Amniotic stem cell (primary cell): ENCODE measurements around the gene CCDC93.
"Not testable (repeated sequence)": the region's sequence is repeated elsewhere in the genome, so short reads cannot be mapped to it uniquely, and the experiment has no call there.

Source experiments
- DNase-seq: peaks from one replicate; lab custom pipeline; 2025; lab: John Stamatoyannopoulos, UW

CCDC93 gene

DNA sequence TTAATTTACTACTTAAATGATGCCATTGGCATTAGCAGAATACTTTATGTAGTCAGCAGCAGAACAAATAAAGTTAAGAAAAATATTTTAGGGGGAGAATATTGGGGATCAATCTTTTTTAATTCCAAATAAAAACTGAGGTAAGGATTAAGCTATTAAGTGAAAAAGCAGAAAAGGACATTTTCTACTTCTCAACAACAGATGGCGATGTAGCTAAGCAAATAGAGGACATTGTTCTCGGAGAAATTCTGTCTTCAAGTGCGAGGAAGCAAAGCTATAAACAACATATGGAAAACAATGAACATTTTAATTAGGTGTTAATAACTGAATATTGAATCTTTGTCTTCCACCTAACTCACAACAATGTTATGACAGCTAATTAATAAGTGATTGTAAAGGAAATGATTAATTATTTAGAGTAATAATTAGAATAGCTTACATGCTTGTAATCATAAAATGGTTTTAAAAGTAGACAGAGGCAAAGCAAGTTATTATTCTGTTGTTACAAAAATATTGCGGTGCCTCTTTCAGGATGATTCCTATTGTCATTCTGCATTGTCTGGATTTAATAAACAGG lies 32.9 kb upstream of the CCDC93 start:
- DNase-seq: peak; percentile 29

DNA sequence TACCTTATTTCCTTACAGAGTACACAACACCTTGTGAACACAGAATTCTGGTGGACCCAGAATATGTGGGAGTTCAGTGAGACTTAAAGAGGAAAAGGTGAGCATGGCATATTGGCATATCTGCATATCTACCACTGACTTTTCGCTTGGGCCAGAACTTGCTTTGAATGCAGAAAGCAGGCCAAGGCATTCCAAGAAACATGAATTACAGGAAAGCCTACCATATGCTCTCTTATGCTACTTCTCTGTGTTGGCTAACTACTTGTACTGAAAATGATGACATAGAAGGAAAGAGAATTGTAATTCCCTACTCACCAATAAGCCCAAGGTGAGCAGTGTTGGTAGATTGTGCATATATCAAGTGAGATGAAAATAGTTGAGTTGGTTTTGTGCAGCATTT lies 31.4 kb upstream of the CCDC93 start:
- no peak for DNase-seq

DNA sequence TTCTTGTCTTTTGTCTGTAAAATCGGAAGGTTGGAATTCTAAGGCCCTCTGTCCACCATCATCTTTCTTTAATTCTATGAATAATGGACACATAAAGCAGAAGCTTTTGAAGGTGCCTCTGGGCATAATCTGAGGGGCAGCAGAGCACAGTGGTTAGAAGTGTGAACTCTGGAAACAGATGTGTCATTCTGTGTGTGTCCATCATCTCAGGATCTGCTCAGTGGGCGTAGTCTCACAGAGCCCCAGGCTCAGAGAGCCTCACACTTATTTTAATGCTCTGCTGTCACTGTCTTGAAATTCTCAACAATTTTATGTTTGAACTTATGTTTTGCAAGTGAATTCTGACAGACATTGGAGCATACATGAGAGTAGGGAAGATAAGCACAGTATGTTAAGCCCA lies 31.0 kb upstream of the CCDC93 start:
- no peak for DNase-seq

DNA sequence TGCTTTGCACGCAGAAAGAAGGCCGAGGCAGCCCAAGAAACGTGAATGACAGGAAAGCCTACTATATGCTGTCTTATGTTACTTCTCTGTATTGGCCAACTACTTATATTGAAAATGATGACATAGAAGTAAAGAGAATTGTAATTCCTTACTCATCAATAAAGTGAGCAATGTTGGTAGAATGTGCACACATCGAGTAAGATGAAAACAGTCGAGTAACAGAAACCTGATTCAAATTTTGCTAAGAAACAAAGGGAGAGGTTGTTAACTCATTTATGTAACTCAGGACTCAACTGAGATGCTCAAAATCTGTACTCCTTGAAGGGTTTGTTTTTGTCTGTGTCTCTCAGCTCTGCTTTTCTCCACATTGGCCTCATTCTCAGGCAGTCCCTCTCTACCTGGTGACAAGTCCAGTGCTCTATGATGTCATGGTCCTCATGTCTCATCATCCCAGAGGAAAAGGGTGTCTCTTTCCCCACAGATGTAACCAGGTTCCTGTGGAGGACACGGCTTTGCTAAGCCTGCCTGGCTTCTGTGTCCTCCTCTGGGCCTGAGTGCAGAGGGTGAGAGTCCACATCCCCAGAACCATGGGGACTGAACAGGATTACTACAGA lies 30.3 kb upstream of the CCDC93 start:
- no peak for DNase-seq

DNA sequence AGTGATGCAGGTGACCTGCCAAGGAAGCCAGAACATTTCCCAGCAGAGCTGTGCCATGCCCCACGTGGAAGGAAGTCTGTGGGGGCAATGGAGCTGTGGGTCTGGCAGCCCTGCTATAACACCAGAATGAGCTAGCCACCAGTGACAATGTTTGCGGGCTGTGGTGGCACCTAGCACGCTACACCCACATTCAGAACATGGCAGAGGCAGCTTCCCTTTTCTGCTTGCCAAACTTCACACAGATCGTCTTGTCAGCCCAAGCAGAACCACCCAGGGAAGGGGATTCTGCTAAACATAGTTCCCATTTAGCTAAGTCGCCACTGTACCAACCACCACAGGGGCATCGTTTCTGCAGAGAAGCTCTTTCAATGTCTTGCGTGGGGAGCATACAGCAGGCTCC lies 27.0 kb upstream of the CCDC93 start:
- no peak for DNase-seq

DNA sequence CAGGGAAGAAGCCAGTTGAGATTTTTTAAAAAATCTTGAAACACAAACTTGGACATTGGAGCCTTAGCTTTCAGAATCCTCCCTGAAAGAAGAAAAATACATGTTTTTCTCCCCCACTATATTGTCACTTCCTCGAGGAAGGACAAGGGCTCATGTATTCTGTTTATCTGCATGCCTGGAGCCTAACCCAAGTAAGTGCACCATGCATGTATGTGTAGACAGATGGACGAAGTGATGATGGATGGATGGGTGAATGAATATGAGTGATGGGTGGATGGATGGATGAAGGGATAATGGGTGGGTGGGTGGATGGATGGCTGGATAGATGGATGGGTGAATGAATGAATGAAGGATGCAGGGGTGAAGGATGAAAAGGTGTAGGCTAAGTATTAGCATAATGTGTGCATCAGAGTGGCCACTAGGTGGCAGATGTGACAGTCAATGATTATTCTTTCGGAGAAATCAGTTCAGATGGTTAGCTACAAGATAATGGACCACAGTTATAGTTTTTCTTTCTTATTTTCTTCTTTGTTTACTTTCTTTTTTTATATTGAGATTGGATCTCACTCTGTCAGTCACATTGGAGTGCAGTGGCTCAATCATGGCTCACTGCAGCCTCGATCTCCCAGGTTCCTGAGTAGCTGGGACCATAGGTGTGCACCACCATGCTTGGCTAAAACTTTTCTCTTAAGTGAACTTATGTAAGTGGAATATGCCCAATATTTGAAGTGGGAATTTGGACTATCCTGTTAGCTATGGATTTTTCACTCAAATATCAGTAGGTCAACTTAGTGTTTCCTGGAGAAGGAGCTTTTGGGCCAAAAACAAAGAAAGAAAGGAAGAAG lies 18.5 kb upstream of the CCDC93 start:
- peak; percentile 31 for DNase-seq

DNA sequence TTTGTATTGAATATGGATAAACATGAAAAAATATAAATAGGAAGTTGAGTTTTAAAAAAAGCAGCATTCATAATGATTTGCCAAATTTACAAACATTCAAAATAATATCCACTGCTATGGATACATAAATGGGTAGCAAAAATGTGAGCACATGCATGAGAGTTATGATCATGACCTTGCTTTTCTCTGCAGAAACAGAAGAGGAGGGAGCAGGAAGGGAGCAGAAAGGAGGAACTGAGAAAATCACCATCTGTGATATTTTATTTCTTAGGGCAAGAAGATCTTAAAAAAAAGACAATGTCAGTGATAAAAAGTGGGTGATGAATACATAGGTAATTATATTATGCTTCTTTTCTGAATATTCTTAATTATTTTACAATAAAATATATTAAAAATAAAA lies 17.7 kb upstream of the CCDC93 start:
- DNase-seq: no peak

DNA sequence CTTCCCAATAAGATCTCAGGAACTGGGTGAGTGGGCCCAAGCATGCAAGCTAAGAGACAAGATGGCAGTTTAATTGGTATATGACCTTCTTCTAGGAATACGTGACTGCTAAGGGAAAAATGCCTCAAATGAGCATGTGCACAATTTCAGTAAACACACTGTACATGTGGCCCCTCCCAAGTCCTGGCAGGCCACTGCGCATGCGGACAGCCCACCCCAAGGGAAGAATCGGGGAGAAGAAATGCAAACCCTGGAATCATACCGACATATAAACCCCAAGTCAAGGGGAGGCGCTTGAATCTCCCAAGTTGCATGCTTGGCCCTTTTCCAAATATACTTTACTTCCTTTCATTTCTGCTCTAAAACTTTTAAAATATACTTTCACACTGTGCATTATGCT lies 15.2 kb upstream of the CCDC93 start:
- no peak for DNase-seq

DNA sequence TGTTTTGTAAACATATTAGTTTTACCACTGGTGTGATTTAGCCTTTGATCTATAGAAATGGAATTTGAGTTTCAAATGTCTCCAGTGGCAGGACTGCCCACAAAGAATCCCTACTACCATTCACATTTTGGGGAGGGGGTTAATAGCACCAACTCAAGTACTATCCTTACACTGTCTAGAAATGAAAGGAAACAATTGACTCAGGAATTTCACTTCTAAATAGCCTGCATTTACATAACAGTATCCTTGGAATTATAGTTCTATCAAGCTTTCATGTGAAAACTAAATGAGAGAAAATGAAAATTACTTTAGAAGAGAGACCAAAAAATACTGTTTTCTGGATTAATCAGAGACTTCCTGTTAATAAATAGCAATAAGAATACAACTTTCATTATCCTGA lies 7.5 kb upstream of the CCDC93 start:
- no peak for DNase-seq

DNA sequence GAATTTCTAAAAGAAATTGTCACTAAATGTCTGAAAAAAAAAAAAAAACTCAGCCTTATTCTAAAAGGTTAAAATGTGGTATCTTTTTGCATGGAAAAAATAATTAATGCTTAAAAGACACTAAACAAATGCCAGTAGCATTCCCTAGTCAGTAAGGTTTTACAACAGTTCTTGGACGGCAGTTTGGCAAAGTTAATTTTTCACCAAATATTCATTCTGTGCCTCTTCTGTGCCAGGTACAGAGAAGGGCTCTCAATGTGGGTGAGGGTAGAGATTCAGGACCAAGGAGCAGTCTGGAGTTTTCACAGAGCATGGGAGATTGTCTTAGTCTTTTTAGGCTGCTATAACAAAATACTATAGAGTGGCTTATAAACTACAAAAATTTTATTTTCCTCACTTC lies 6.0 kb upstream of the CCDC93 start:
- no peak for DNase-seq

DNA sequence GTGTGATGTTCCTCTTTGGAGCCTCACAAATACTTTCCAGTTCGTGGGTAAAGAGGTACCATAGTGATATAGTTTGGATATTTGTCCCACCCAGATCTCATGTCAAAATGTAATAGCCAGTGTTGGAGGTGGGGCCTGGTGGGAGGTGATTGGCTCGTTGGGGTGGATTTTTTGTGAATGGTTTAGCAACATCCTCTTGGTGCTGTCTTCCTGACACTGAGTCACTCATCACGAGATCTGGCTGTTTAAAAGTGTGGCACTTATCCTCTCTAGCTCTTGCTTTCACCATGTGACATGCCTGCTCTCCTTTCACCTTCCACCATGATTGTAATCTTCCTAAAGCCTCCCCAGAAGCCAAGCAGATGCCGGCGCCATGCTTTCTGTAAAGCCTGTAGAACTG lies 3.0 kb upstream of the CCDC93 start:
- DNase-seq: no peak

DNA sequence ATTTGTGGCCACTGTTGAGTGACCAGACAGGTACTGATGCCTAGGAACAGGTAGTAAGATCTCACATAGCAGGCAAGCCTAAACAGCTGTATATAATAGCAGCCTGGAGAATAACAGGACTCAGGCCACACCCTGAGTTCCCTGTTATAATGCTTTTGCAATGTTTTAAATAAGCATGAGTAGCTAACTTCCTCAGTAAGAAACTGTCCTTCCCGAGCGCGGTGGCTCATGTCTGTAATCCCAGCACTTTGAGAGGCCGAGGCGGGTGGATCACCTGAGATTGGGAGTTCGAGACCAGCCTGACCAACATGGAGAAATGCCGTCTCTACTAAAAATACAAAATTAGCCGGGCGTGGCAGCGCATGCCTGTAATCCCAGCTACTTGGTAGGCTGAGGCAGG lies 1.9 kb upstream of the CCDC93 start:
- DNase-seq: not testable (repeated sequence)

DNA sequence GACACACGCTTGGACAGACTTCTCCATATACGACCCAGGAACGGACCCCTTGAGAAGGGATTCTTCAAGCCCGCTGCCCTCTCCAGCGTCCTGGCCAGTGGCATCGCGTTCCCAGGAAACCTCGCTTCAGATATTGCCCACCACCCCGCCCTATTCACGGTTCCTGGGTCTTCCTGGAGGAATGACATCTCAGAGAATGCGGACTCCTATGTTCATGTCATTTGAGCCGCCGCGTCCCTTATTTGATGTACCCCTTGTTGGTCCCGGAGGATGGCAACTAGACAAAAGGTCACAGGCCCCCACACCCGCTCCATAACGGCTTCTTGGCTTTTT lies 588 bp upstream of the CCDC93 start:
- DNase-seq: no peak

DNA sequence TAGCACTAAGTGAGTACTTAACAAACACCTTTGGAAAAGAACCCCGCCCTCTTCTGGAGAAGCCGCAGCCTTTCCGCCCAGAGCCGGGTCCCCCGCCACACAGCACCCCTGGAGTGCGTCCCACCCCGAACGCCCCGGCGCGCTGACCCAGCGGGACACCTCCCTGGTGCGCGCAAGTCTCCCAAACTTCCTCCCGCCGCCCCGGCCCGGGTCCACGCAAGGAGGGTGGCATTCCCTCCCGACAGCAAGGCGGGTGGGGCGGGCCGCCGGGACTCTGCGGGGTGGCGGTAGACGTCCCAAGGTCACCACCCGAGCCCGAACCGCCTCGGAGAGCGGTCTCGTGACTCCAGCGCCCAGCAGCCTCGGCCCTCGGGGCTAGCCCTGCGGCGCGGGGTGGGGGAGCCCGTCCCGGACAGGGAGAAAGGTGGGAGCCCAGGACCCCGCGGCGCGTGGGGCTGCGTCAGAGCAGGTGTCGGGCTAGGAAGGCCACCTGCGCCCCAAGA lies 598 bp downstream of the CCDC93 start:
- DNase-seq: no peak

DNA sequence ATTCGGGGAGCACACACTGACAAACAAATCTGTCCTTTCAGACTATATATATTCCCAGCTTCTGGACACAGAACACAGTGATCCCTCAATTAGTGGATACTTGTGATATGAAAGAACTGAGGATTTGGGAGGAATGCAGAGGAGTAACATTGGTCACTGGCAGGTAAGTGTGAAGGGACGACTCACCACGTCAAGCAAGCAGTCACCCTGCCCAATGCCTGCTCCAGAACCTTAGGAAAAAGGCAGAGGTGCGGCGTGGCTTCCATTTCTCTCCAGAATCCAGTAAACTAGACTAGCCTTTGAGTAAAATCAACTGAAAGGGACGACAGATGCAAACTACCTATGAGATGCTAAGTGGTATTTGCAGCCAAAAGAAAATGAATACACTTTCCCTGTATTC lies 1.1 kb downstream of the CCDC93 start:
- DNase-seq: no peak

DNA sequence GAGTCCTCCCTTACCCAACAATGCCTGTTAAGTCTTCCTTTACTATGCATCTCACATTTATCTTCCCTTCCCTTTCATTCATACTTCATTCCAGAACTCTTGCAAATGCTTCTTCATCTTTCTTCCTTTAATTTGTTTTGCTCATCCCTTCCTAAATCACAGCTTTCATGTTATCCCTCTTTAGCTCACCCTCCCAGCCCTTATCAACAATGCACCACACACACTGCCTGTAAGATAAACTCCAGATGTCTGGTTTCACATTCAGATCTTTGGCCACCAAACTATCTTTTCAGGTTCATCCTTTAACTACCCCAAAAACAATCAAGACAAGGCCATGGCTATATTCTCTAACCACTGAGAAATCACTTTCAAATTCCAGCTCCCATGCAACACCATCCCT lies 3.4 kb downstream of the CCDC93 start:
- no peak for DNase-seq

DNA sequence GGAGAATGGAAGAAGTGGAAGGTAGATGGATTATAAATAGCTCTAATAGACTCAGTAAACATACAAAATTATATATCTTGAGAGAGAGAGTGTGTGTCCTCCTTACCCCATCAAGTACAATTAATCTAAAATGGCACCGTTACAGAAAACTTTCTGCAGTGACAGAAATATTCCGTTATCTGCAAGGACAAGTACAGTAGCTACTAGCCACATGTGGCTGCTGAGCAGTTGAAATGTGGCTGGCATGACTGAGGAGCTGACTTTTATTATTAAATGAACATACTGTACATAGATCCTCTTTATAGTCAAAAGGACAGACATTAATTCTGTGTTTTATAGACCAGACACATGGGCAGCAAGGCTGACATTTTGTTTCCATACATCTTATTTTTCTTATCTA lies 7.0 kb downstream of the CCDC93 start:
- no peak for DNase-seq

DNA sequence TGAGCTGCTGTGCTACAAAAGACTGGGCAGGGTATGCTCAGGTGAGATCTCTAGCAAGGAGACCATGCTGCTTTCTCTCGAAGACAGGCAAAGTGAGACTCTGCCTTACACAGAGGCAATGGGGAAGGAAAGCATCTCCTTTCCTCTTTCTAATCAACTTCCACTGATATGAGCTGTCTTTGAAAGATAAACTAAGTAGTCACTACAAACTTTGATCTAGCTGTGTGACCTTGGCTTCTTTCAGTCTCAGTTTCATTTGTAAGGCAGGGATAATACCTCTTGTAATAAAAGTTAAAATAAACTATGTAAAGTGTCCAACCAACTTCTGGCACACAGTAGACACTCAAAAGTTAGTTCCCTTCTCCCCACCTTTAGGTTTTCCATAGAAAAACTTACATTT lies 7.5 kb downstream of the CCDC93 start:
- DNase-seq: no peak

DNA sequence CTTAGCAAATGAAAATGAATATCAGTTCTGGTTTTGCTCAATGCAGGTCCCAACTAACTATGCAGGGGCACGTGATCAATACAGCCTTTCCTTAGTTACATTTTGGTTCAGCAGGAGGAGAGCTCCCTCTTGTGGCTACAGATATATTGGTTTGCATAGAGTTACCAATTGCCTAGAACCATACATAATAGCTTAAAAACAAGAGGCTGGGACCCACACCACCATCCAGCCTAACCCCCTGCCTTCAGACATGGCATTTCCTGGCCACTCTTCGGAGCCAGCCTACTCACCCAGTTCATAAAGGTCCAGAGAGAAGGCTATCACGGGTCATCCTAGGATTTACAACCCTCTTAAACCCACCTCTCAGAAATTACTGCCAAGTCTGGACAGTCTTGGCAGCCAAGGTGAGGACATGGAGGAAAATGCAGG lies 10.5 kb downstream of the CCDC93 start:
- DNase-seq: peak; percentile 22

DNA sequence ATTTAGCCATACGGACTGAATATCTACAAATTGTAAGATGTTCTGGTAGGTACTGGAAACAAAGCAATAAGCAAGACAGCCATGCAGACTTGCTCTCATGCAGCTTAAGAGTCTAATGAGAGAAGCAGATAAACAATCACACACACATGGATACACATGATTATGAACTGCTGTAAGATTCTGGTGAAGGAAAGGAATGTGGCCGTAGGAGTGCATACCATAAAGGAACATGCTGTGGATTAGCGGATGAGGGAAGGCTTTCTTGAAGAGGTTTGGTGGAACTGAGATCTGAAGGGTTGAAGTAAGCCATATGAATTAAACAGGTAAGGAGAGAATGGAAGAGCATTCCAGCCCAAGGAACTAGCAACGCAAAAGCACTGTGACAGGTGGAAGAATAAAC lies 13.8 kb downstream of the CCDC93 start:
- no peak for DNase-seq

DNA sequence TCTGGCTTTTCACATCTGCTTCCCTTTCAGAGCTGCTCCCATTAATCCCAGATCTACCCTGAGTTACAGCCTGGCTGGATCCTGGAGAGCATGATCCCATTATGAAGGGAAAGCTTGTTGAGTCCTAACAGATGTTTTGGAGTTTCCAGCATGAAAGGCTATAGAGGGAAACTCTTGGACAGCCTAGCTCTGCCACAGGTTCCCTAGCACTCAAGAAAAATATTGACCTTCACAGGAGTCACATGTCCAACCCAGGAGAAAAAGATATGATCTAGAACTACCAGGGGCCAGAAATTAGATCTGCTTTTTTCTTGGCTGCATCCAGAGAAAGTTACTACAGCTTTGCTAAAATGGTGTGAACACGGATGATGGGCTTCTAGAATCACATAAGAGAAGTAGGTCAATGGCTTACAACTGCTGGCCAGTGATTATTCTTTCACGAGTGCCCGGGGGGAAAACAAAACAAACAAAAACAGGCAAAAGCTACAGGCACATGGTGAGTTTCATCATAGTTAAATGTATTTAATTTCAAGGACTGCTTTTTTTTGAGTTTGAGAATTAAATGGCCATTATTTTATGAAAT lies 15.9 kb downstream of the CCDC93 start:
- DNase-seq: no peak

DNA sequence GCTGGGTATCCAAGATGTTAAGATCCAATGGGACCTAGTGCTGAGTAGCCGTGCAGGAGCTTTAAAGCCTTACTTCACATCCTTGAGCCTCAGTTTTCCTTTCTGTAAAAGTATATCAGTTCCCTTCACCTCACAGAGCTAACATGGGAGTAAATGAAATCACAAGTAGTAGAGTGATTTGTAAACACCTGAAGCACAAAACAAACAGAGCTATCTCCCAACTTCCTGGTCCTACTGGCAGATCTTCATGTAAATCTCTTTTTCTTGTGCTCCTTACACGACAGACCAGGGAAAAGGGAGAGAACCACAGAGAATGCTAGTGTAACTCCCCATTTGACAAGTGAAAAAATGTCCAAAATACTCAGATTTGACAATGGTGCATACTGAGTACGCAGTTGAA lies 17.3 kb downstream of the CCDC93 start:
- no peak for DNase-seq

DNA sequence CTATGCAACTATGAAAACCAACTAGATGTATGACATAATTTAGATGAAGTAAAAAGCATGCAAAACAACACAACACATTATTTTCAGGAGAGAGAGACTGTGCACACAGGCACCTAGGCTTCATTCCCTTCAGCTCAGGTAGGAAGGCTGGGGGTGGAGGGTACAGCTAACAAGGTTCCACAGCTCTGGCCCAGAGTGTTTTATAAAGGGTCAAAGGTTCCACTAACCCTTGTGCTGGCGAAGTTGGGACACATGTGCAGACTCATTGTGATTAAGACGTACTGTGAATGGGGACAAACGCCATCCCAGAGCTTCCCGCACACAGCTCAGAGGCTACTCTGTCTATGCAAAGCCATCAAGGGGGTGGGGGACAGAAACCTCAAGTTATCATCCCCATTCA lies 19.1 kb downstream of the CCDC93 start:
- DNase-seq: no peak
